22Rv1 (cell line): Measurements from ENCODE around the gene VBP1.

Source experiments
- CTCF ChIP-seq: fragments of 450-650 bp; IDR thresholded peaks from 2 replicates; pipeline ENCODE4 v1.5.1; 2017; ENCODE audit warnings: mild to moderate bottlenecking
- ZFX ChIP-seq: fragments of 450-650 bp; IDR thresholded peaks from 2 replicates; pipeline ENCODE4 v1.6.1; 2017; ENCODE audit warnings: antibody characterized with exemption, borderline replicate concordance

DNA sequence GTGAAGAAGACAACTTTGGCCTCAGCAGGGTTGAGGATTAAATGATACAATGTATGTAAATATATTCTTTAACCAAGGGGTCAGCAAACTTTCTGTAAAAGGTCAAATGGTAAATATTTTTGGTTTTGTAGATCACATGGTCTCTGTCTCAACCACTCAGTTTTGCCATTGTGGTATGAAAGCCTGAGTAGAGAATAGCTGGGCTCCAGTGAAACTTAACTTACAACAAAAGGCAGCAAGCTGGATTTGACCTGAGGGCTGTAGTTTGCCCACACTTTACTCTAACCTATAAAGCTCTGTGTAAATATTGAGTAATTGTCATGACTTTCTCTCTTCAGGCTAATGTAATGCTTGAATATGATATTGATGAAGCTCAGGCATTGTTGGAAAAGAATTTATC lies 19.6 kb downstream of the VBP1 start:
- TF ChIP-seq CTCF (no peak), ZFX (no peak)
